ENCODE measurements around the gene WDR43. TPM values are rescaled to one million over a fixed set of nuclear protein-coding genes. Genes with fewer than 3 reads are reported as not detected.

Gene WDR43
- total and polyA plus RNA-seq, 2 donors from 2014 or later, result 9.6 to 40.5 TPM

GRCh38 chr2:28991021-28991420 lies 96.6 kb downstream of the WDR43 start:
- intact Hi-C loops (cut with DNase I), result no loop called here
- no peaks in the 10 kb centered on the region for H3K27me3 ChIP-seq (ENCODE audit: control insufficient read depth, insufficient read depth, low read length)
- FAIRE-seq (no peak), DNase-seq (peak in 1 of 5 donors; percentile 62)
- no peaks in the 10 kb centered on the region for H3K9me3 ChIP-seq (ENCODE audit: control insufficient read depth in 2 of 3, insufficient read depth in 1 of 3, low read length in 3 of 3)
- no peaks in the 10 kb centered on the region for H3K4me1 ChIP-seq (ENCODE audit: control insufficient read depth in 2 of 3, insufficient read depth in 2 of 3, low read depth in 1 of 3, low read length in 3 of 3)
- no peak overlapping the region for H3K9ac ChIP-seq (ENCODE audit: low read length in 3 of 3)
- no peak overlapping the region for H3K4me3 ChIP-seq (ENCODE audit: low read length in 3 of 3)
- H3K36me3 ChIP-seq (ENCODE audit: control insufficient read depth in 2 of 3, insufficient read depth in 3 of 3, low read length in 3 of 3), result no peaks in the 10 kb centered on the region
- H3K27ac ChIP-seq (ENCODE audit: low read depth in 2 of 2, low read length in 2 of 2), result no peak overlapping the region
- TF ChIP-seq CTCF (IDR thresholded peaks at IDR 0.05; ENCODE audit: borderline replicate concordance, extremely low read depth, insufficient read depth), result no peak

GRCh38 chr2:28991460-28991859 lies 97.0 kb downstream of the WDR43 start:
- Histone ChIP-seq H3K4me3 (ENCODE audit: low read length in 3 of 3) (no peak overlapping the region), H3K27ac (ENCODE audit: low read depth in 2 of 2, low read length in 2 of 2) (no peak overlapping the region), H3K36me3 (ENCODE audit: control insufficient read depth in 2 of 3, insufficient read depth in 3 of 3, low read length in 3 of 3) (no peaks in the 10 kb centered on the region), H3K4me1 (ENCODE audit: control insufficient read depth in 2 of 3, insufficient read depth in 2 of 3, low read depth in 1 of 3, low read length in 3 of 3) (no peaks in the 10 kb centered on the region), H3K9ac (ENCODE audit: low read length in 3 of 3) (no peak overlapping the region), H3K9me3 (ENCODE audit: control insufficient read depth in 2 of 3, insufficient read depth in 1 of 3, low read length in 3 of 3) (no peaks in the 10 kb centered on the region), H3K27me3 (ENCODE audit: control insufficient read depth, insufficient read depth, low read length) (no peaks in the 10 kb centered on the region)
- intact Hi-C loops (cut with DNase I), result no loop called here
- FAIRE-seq, result no peak
- DNase-seq, result peak in 1 of 5 donors; percentile 52
- TF ChIP-seq CTCF (IDR thresholded peaks at IDR 0.05; ENCODE audit: borderline replicate concordance, extremely low read depth, insufficient read depth), result no peak

DNA sequence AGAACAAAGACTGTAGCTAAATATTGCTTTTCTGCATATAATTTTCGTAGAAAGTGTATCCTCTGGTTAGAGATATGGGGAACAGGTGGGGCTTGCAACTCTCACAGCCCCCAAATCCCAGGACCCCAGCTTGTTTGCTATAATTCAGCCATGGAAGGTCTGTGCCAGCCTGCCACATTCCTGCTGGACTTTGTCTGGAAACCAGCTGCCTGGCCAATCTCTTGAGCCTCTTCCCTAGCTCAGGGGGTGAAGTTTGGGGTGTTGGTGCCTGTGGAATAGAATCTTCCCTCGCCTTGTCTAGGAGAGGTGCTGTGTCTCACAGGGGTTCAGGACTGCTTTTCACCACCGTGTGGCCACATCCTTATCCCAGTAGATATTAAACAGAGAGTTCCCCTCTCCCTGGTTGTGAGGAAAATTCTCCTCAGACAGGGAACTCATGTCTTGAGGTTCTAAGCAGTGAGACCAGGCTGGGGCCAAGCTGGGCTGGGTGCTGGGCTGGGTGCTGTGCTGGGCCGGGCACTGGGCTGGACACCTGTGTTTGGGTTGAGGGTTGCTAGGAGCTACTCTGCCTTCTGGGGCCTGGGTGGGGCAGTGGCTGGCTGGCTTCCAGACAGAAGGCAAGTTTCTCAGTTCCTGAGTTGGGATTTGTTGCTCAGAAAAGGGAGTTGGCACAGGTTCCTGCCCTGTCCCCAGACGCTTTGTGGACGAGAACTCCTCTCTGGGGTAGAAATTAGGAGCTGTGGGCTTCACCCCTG lies 98.9 kb downstream of the WDR43 start:
- no peak overlapping the region for H3K9ac ChIP-seq (ENCODE audit: low read length in 3 of 3)
- FAIRE-seq, result no peak
- no peaks in the 10 kb centered on the region for H3K9me3 ChIP-seq (ENCODE audit: control insufficient read depth in 2 of 3, insufficient read depth in 1 of 3, low read length in 3 of 3)
- DNase-seq, result peak in 1 of 5 donors; percentile 85
- H3K27ac ChIP-seq (ENCODE audit: low read depth in 2 of 2, low read length in 2 of 2), result no peak overlapping the region
- H3K4me1 ChIP-seq (ENCODE audit: control insufficient read depth in 2 of 3, insufficient read depth in 2 of 3, low read depth in 1 of 3, low read length in 3 of 3), result peaks cover 0 to 2% (median 0%) of the 10 kb centered on the region in 3 donors
- intact Hi-C loops (cut with DNase I), result no loop called here
- H3K27me3 ChIP-seq (ENCODE audit: control insufficient read depth, insufficient read depth, low read length), result no peaks in the 10 kb centered on the region
- no peak for TF ChIP-seq CTCF (IDR thresholded peaks at IDR 0.05; ENCODE audit: borderline replicate concordance, extremely low read depth, insufficient read depth)
- H3K4me3 ChIP-seq (ENCODE audit: low read length in 3 of 3), result no peak overlapping the region
- no peaks in the 10 kb centered on the region for H3K36me3 ChIP-seq (ENCODE audit: control insufficient read depth in 2 of 3, insufficient read depth in 3 of 3, low read length in 3 of 3)
